Activated CD4-positive, alpha-beta memory T cell treated with anti-CD3 and anti-CD28 coated beads, Interleukin-2, amount 10 ng/mL, durations not matched to agents 7 days and 5 days (primary cell): Measurements from ENCODE around the gene GRAMD2A. TPM values are rescaled to one million over a fixed set of nuclear protein-coding genes. Genes with fewer than 3 reads are reported as not detected.

Experiments used
- CTCF ChIA-PET: fragments of 350-600 bp; sonication (Branson Sonifier 250); formaldehyde crosslinking; loops from one replicate; lab custom pipeline; 2021; ENCODE audit warnings: antibody characterized with exemption, inconsistent platforms; lab: Charles Lee
- POLR2A ChIA-PET: fragments of 350-600 bp; sonication (Branson Sonifier 250); formaldehyde crosslinking; loops from one replicate; lab custom pipeline; 2021; ENCODE audit warnings: antibody characterized with exemption; lab: Charles Lee
- DNase-seq: peaks from one replicate; pipeline ENCODE4 v3.0.0-alpha.2; 2020
- H3K27ac Mint-ChIP-seq: one replicate; pipeline ENCODE4 v1.8.0; 2021; ENCODE audit warnings: mild to moderate bottlenecking, mixed read lengths
- H3K27me3 Mint-ChIP-seq: one replicate; pipeline ENCODE4 v1.8.0; 2021; ENCODE audit warnings: mixed read lengths
- H3K36me3 Mint-ChIP-seq: one replicate; pipeline ENCODE4 v1.8.0; 2021; ENCODE audit warnings: low read depth, mixed read lengths
- H3K4me1 Mint-ChIP-seq: one replicate; pipeline ENCODE4 v1.8.0; 2021; ENCODE audit warnings: mixed read lengths
- H3K4me3 Mint-ChIP-seq: one replicate; pipeline ENCODE4 v1.8.0; 2021; ENCODE audit warnings: mild to moderate bottlenecking, mixed read lengths
- H3K9me3 Mint-ChIP-seq: one replicate; pipeline ENCODE4 v1.8.0; 2021; ENCODE audit warnings: mixed read lengths
- total RNA-seq, 2 experiments: library from RNA; stranded (reverse); gene quantifications; one replicate each; pipeline ENCODE4 v1.2.3, GENCODE V29; 2021

Gene GRAMD2A
- total RNA-seq, 2 experiments from 2014 or later, result not detected

DNA sequence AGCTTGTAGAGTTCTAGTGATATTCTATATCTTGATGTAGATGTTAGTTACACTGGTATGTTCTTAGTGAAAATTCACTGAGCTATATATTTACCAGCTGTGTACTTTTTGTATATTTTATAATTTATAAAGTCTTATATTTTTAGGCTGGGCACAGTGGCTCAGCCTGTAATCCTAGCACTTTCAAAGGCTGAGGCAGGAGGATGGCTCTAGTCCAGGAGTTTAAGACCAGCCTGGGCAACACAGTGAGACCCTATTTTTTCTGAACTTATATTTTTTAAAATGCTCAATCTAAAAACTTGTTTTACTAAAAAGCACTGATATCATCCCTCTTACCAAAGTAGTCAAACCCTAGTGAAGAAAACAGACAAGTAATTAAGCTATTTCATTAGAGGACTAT lies 84.8 kb downstream of the GRAMD2A start:
- H3K4me3 Mint-ChIP-seq, result no peak overlapping the region
- peaks cover 5% of the 10 kb centered on the region for H3K36me3 Mint-ChIP-seq
- peaks cover 18% of the 10 kb centered on the region for H3K4me1 Mint-ChIP-seq
- H3K9me3 Mint-ChIP-seq, result no peaks in the 10 kb centered on the region
- no peak overlapping the region for H3K27ac Mint-ChIP-seq
- ChIA-PET POLR2A (interaction anchor here (1.2 kb wide), 1 partner anchor 20 kb away, joined by 4 read pairs; no protein-coding TSS in a partner anchor), CTCF (no interaction called here)
- DNase-seq, result no peak
- H3K27me3 Mint-ChIP-seq, result peaks cover 6% of the 10 kb centered on the region

- H3K4me3 Mint-ChIP-seq, result no peak overlapping the region
- peaks cover 4% of the 10 kb centered on the region for H3K36me3 Mint-ChIP-seq
- no peaks in the 10 kb centered on the region for H3K9me3 Mint-ChIP-seq
- CTCF ChIA-PET, result no interaction called here
- peaks cover 17% of the 10 kb centered on the region for H3K4me1 Mint-ChIP-seq
- POLR2A ChIA-PET, result interaction anchor here (1.2 kb wide), 1 partner anchor 19 kb away, joined by 4 read pairs; no protein-coding TSS in a partner anchor
- no peak overlapping the region for H3K27ac Mint-ChIP-seq
- peaks cover 6% of the 10 kb centered on the region for H3K27me3 Mint-ChIP-seq
- no peak for DNase-seq
Measured at GRCh38 chr15:72112116-72112515, 85.5 kb downstream of the GRAMD2A start.

- CTCF ChIA-PET, result no interaction called here
- H3K36me3 Mint-ChIP-seq, result no peaks in the 10 kb centered on the region
Measured at GRCh38 chr15:72110355-72110754, 87.2 kb downstream of the GRAMD2A start.

More at GRCh38 chr15:72110355-72110754, 87.2 kb downstream of the GRAMD2A start:
- H3K9me3 Mint-ChIP-seq, result no peaks in the 10 kb centered on the region
- peaks cover 2% of the 10 kb centered on the region for H3K27me3 Mint-ChIP-seq
- no peak for DNase-seq
- peaks cover 3% of the 10 kb centered on the region for H3K4me1 Mint-ChIP-seq
- POLR2A ChIA-PET, result no interaction called here
- H3K4me3 Mint-ChIP-seq, result no peak overlapping the region
- no peak overlapping the region for H3K27ac Mint-ChIP-seq

Other genes with a start within 250 kb of the GRAMD2A start
- 10 to 100 TPM; 18.6 to 22.2 TPM for gene MYO9A, start 79.6 kb downstream of the GRAMD2A start, total RNA-seq
- 1 to 10 TPM in 1 of 2 experiments, under 1 TPM in 1; 0.73 to 1.4 TPM for gene SENP8, start 79.4 kb downstream of the GRAMD2A start, total RNA-seq
- gene PKM, start 33.4 kb upstream of the GRAMD2A start, total RNA-seq, result 1,000 to 10,000 TPM; 1,064 to 1,081 TPM
- 10 to 100 TPM; 58.8 to 65.0 TPM for gene PARP6, start 74.8 kb upstream of the GRAMD2A start, total RNA-seq
- under 1 TPM; 0.18 to 0.58 TPM for gene CELF6, start 122.4 kb upstream of the GRAMD2A start, total RNA-seq
- gene HEXA, start 178.2 kb upstream of the GRAMD2A start, total RNA-seq, result 100 to 1,000 TPM; 110 to 111 TPM
- not detected for gene TMEM202, start 200.5 kb upstream of the GRAMD2A start, total RNA-seq